Osteocyte (in vitro differentiated cells): ENCODE data around the gene ZMIZ1. TPM values are rescaled to one million over a fixed set of nuclear protein-coding genes. Genes with fewer than 3 reads are reported as not detected.

Experiments
- DNase-seq: peaks from one replicate; pipeline ENCODE4 v3.0.0; 2021; ENCODE audit warnings: mixed read lengths; ENCODE audit not compliant: unreplicated experiment; ENCODE audit errors: extremely low spot score
- H3K27ac Mint-ChIP-seq: one replicate; pipeline ENCODE4 v1.8.0; 2021; ENCODE audit warnings: mild to moderate bottlenecking, mixed read lengths; ENCODE audit not compliant: unreplicated experiment
- H3K27me3 Mint-ChIP-seq: one replicate; pipeline ENCODE4 v1.8.0; 2021; ENCODE audit warnings: mixed read lengths; ENCODE audit not compliant: unreplicated experiment
- H3K36me3 Mint-ChIP-seq: one replicate; pipeline ENCODE4 v1.8.0; 2021; ENCODE audit warnings: mixed read lengths; ENCODE audit not compliant: unreplicated experiment
- H3K4me1 Mint-ChIP-seq: one replicate; pipeline ENCODE4 v1.8.0; 2021; ENCODE audit warnings: mixed read lengths; ENCODE audit not compliant: unreplicated experiment
- H3K4me3 Mint-ChIP-seq: one replicate; pipeline ENCODE4 v1.8.0; 2021; ENCODE audit warnings: mild to moderate bottlenecking, moderate library complexity, mixed read lengths; ENCODE audit not compliant: unreplicated experiment
- H3K9me3 Mint-ChIP-seq: one replicate; pipeline ENCODE4 v1.8.0; 2021; ENCODE audit warnings: mixed read lengths; ENCODE audit not compliant: unreplicated experiment
- CTCF ChIP-seq: fragments of 200-600 bp; sonication (generic); IDR thresholded peaks from 2 replicates; pipeline ENCODE4 v1.5.0; 2021; ENCODE audit warnings: antibody characterized with exemption, mild to moderate bottlenecking, moderate library complexity
- total RNA-seq: library from RNA; stranded (reverse); gene quantifications from 2 replicates; pipeline ENCODE4 v1.2.1, GENCODE V29; 2021

Gene ZMIZ1
- total RNA-seq, 1 donor from 2014 or later, result 90.5 TPM

GRCh38 chr10:79323602-79324001 lies 254.8 kb downstream of the ZMIZ1 start:
- no peak overlapping the region for H3K4me3 Mint-ChIP-seq
- H3K36me3 Mint-ChIP-seq, result no peaks in the 10 kb centered on the region
- DNase-seq, result no peak
- no peaks in the 10 kb centered on the region for H3K27me3 Mint-ChIP-seq
- peaks cover 26% of the 10 kb centered on the region for H3K4me1 Mint-ChIP-seq
- peak overlapping the region; percentile 71 for H3K27ac Mint-ChIP-seq
- TF ChIP-seq CTCF, result no peak
- peaks cover 4% of the 10 kb centered on the region for H3K9me3 Mint-ChIP-seq

- peaks cover 22% of the 10 kb centered on the region for H3K4me1 Mint-ChIP-seq
- no peak overlapping the region for H3K4me3 Mint-ChIP-seq
- H3K9me3 Mint-ChIP-seq, result no peaks in the 10 kb centered on the region
- DNase-seq, result no peak
- H3K27ac Mint-ChIP-seq, result no peak overlapping the region
- no peaks in the 10 kb centered on the region for H3K27me3 Mint-ChIP-seq
- no peaks in the 10 kb centered on the region for H3K36me3 Mint-ChIP-seq
- TF ChIP-seq CTCF, result no peak
Observed at GRCh38 chr10:79324032-79324695, 255.4 kb downstream of the ZMIZ1 start.

- DNase-seq, result no peak
- Mint-ChIP-seq H3K4me1 (peaks cover 19% of the 10 kb centered on the region), H3K27me3 (no peaks in the 10 kb centered on the region), H3K4me3 (no peak overlapping the region), H3K9me3 (no peaks in the 10 kb centered on the region), H3K36me3 (no peaks in the 10 kb centered on the region), H3K27ac (no peak overlapping the region)
- no peak for TF ChIP-seq CTCF
Observed at GRCh38 chr10:79326361-79327089, 257.8 kb downstream of the ZMIZ1 start.

- Mint-ChIP-seq H3K4me1 (peaks cover 24% of the 10 kb centered on the region), H3K27ac (no peak overlapping the region), H3K27me3 (no peaks in the 10 kb centered on the region), H3K36me3 (no peaks in the 10 kb centered on the region), H3K4me3 (no peak overlapping the region), H3K9me3 (no peaks in the 10 kb centered on the region)
- DNase-seq, result no peak
- no peak for TF ChIP-seq CTCF
Observed at GRCh38 chr10:79327090-79327457, 258.3 kb downstream of the ZMIZ1 start.

- TF ChIP-seq CTCF, result no peak
- Mint-ChIP-seq H3K36me3 (no peaks in the 10 kb centered on the region), H3K4me3 (no peak overlapping the region)
Observed at GRCh38 chr10:79328147-79328701, 259.5 kb downstream of the ZMIZ1 start.

More at GRCh38 chr10:79328147-79328701, 259.5 kb downstream of the ZMIZ1 start:
- no peaks in the 10 kb centered on the region for H3K9me3 Mint-ChIP-seq
- no peaks in the 10 kb centered on the region for H3K27me3 Mint-ChIP-seq
- H3K27ac Mint-ChIP-seq, result no peak overlapping the region
- DNase-seq, result no peak
- H3K4me1 Mint-ChIP-seq, result peaks cover 18% of the 10 kb centered on the region
